Esophagus muscularis mucosa (tissue), 3 donors: ENCODE measurements around the gene JMJD1C.

Experiments used
- CTCF ChIP-seq, 3 experiments: fragments of 200-600 bp in 2 of 3; fragments of 450-650 bp in 1 of 3; sonication (generic) in 2 of 3; IDR thresholded peaks; one replicate each; pipeline ENCODE4 v1.5.1; 2017 to 2019; ENCODE audit warnings: antibody characterized with exemption in 3 of 3, mild to moderate bottlenecking in 2 of 3, moderate library complexity in 1 of 3
- POLR2A ChIP-seq: fragments of 450-650 bp; IDR thresholded peaks from one replicate; pipeline ENCODE4 v1.6.1; 2017; ENCODE audit warnings: antibody characterized with exemption, moderate library complexity, mild to moderate bottlenecking, low read depth
- POLR2AphosphoS5 ChIP-seq, 2 donors: sonication (generic); formaldehyde crosslinking; IDR thresholded peaks; one replicate each; pipeline ENCODE4 v1.6.1; 2017; ENCODE audit warnings: antibody characterized with exemption in 2 of 2

DNA sequence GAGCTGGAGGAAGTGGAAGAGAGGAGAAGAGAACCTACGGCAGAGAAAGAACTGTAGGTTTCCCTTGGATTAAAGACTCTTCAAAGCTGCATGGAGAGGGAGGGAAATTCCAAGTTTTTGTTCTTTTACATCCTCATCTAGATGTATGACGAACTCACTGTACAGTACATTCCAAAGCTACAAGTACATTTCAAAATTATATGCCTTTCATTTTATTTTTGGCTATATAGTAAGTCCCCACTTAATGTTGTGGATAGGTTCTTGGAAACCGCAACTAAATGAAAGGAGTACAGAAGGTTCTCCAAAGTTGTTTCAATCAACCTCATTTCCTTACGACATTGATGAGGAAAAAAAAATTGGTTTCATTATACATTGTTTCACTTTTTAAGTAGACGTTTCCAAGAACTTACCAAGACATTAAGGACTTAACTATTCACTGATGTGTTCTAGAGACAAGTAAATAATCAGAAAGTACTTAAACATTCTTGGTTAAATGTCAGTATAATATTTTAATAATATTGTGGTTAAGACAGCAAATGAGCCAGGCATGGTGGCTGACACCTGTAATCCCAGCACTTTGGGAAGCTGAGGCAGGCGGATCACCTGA is 16.1 kb upstream of the JMJD1C start:
- TF ChIP-seq CTCF (IDR thresholded peaks at IDR 0.05) (no peak), POLR2AphosphoS5 (IDR thresholded peaks at IDR 0.05) (no peak), POLR2A (no peak)
